ENCODE measurements around the gene CUX1. TPM values are rescaled to one million over a fixed set of nuclear protein-coding genes. Genes with fewer than 3 reads are reported as not detected.

The CUX1 gene
- total and polyA plus RNA-seq, 2 of the 13 experiments (the other 11 are each of a cell fraction or from before 2014, with no cell fraction given): 13.7 to 14.9 TPM

DNA sequence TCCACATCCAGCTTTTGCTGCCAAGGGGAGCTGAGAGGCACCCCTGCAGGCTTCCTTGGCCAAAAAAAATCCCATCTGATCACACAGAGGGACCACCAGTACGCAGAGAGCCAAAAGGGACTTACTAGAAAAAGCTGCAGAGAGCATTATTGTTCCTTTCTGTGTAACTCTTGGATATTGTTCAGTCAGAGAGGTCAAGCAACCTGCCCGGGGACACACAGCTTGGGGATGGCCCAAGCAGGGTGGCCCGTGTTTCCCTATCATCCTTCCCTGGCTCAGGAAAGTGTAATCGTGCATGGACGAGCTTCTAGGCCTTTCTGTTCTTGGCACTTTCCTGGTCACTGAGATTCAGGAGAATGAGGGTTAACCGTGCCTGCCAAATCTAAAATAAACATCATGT is 385.1 kb downstream of the CUX1 start:
- no peaks in the 10 kb centered on the region for H3K27me3 ChIP-seq (ENCODE audit: control insufficient read depth in 1 of 2, insufficient read depth in 2 of 2, low read length in 2 of 2)
- no peaks in the 10 kb centered on the region for H4K20me1 ChIP-seq (ENCODE audit: insufficient read depth, low read length)
- no peak overlapping the region for H2AFZ ChIP-seq (ENCODE audit: low read length)
- no peak overlapping the region for H3K27ac ChIP-seq (ENCODE audit: extremely low read length, insufficient read depth, low read length)
- H3K4me2 ChIP-seq (ENCODE audit: low read depth, low read length): no peak overlapping the region
- H3K9me3 ChIP-seq (ENCODE audit: low read length): no peaks in the 10 kb centered on the region
- no peak for FAIRE-seq
- H3K4me1 ChIP-seq (ENCODE audit: insufficient read depth, low read length): no peaks in the 10 kb centered on the region; the same call in 1 of the 2 replicates
- intact Hi-C loops (cut with micrococcal nuclease; ENCODE audit: unreplicated experiment) (no loop called here), in situ Hi-C loops (cut with HindIII; ENCODE audit: extremely low pct_ligation_motif_present, low pct_unique_long_range_greater_than_20kb) (no loop called here)
- BruUV-seq (replicated peaks): no TSS peak
- POLR2A ChIA-PET: no interaction called here
- TF ChIP-seq ZNF768 (CRISPR knock-in tag; IDR thresholded peaks at IDR 0.05) (peak; percentile 94), IRF2 (CRISPR knock-in tag; IDR thresholded peaks at IDR 0.05) (no peak)
- no peaks in the 10 kb centered on the region for H3K79me2 ChIP-seq (ENCODE audit: insufficient read depth, low read length)
- H3K4me3 ChIP-seq (replicated peaks in 1 of 3; ENCODE audit: insufficient read depth in 1 of 3, low read depth in 2 of 3, low read length in 3 of 3): no peak overlapping the region
- no peak overlapping the region for H3K9ac ChIP-seq (ENCODE audit: insufficient read depth, low read depth, low read length)
- ATAC-seq: no peak
- 95% methylated on average over 5 of the region's 6 CpGs for WGBS (ENCODE audit: low lambda C conversion rate)
- H3K36me3 ChIP-seq (replicated peaks in 1 of 2; ENCODE audit: control insufficient read depth in 1 of 2, insufficient read depth in 2 of 2, low read length in 2 of 2): peaks cover 23 to 87% of the 10 kb centered on the region in 2 experiments
- no peak for DNase-seq (ENCODE audit: low spot score)
- CTCF ChIA-PET (ENCODE audit: low intra/inter-chr PET ratio, low total read pairs): no interaction called here

DNA sequence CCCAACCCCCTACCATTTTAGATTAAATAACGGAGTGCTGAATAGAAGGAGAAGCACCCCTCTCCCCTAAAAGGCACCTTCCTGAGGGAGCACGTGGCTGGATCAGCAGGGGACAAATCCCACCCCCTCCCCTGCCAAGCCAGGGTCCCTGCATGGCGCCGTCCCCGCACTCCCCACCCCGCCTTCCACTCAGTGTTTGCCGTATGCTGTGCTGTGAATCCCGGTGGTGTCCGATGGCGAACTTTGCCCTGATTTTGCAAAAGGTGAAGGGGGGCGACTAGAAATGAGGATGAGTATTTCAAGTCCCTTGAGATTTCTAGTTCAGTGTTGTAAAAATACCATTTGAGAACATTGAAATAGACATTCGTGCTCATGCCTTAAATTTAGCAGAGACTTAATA is 385.8 kb downstream of the CUX1 start:
- WGBS (ENCODE audit: low lambda C conversion rate): 85% methylated on average over 10 of the region's 12 CpGs
- ATAC-seq (no peak), FAIRE-seq (no peak), DNase-seq (ENCODE audit: low spot score) (no peak)
- TF ChIP-seq JUNB (CRISPR knock-in tag; IDR thresholded peaks at IDR 0.05; ENCODE audit: borderline replicate concordance): no peak
- no peak for TF ChIP-seq ZNF441 (CRISPR knock-in tag; IDR thresholded peaks at IDR 0.05; ENCODE audit: borderline replicate concordance)
- TF ChIP-seq, protein P1, sequence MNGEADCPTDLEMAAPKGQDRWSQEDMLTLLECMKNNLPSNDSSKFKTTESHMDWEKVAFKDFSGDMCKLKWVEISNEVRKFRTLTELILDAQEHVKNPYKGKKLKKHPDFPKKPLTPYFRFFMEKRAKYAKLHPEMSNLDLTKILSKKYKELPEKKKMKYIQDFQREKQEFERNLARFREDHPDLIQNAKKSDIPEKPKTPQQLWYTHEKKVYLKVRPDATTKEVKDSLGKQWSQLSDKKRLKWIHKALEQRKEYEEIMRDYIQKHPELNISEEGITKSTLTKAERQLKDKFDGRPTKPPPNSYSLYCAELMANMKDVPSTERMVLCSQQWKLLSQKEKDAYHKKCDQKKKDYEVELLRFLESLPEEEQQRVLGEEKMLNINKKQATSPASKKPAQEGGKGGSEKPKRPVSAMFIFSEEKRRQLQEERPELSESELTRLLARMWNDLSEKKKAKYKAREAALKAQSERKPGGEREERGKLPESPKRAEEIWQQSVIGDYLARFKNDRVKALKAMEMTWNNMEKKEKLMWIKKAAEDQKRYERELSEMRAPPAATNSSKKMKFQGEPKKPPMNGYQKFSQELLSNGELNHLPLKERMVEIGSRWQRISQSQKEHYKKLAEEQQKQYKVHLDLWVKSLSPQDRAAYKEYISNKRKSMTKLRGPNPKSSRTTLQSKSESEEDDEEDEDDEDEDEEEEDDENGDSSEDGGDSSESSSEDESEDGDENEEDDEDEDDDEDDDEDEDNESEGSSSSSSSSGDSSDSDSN (CRISPR knock-in tag; IDR thresholded peaks at IDR 0.05): no peak
- TF ChIP-seq MED13 (CRISPR knock-in tag; IDR thresholded peaks at IDR 0.05): no peak
- TF ChIP-seq SNAI1 (CRISPR knock-in tag; IDR thresholded peaks at IDR 0.05; ENCODE audit: borderline replicate concordance): no peak
- TF ChIP-seq ZBTB38 (CRISPR knock-in tag; IDR thresholded peaks at IDR 0.05): no peak
- no peak for TF ChIP-seq RFXANK (CRISPR knock-in tag; IDR thresholded peaks at IDR 0.05)
- TF ChIP-seq CCDC6 (CRISPR knock-in tag; IDR thresholded peaks at IDR 0.05): no peak
- TF ChIP-seq DR1 (CRISPR knock-in tag; IDR thresholded peaks at IDR 0.05): no peak
- TF ChIP-seq PPARG (CRISPR knock-in tag; conservative IDR thresholded peaks at IDR 0.05): no peak
- TF ChIP-seq, protein P2, sequence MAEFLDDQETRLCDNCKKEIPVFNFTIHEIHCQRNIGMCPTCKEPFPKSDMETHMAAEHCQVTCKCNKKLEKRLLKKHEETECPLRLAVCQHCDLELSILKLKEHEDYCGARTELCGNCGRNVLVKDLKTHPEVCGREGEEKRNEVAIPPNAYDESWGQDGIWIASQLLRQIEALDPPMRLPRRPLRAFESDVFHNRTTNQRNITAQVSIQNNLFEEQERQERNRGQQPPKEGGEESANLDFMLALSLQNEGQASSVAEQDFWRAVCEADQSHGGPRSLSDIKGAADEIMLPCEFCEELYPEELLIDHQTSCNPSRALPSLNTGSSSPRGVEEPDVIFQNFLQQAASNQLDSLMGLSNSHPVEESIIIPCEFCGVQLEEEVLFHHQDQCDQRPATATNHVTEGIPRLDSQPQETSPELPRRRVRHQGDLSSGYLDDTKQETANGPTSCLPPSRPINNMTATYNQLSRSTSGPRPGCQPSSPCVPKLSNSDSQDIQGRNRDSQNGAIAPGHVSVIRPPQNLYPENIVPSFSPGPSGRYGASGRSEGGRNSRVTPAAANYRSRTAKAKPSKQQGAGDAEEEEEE (CRISPR knock-in tag; IDR thresholded peaks at IDR 0.05; ENCODE audit: borderline replicate concordance): no peak
- no peak for TF ChIP-seq MXI1 (IDR thresholded peaks at IDR 0.05; ENCODE audit: borderline replicate concordance, low read depth, low read length)
- TF ChIP-seq MATR3 (CRISPR knock-in tag; IDR thresholded peaks at IDR 0.05): no peak
- TF ChIP-seq SAFB2 (CRISPR knock-in tag; IDR thresholded peaks at IDR 0.05; ENCODE audit: borderline replicate concordance, low read depth): no peak
- in situ Hi-C loops (cut with HindIII; ENCODE audit: extremely low pct_ligation_motif_present, low pct_unique_long_range_greater_than_20kb) (no loop called here), intact Hi-C loops (cut with micrococcal nuclease; ENCODE audit: unreplicated experiment) (no loop called here)
- H2AFZ ChIP-seq (ENCODE audit: low read length): no peak overlapping the region
- peaks cover 21 to 84% of the 10 kb centered on the region in 2 experiments for H3K36me3 ChIP-seq (replicated peaks in 1 of 2; ENCODE audit: control insufficient read depth in 1 of 2, insufficient read depth in 2 of 2, low read length in 2 of 2)
- no TSS peak for BruUV-seq (replicated peaks)
- H3K4me3 ChIP-seq (replicated peaks in 1 of 3; ENCODE audit: insufficient read depth in 1 of 3, low read depth in 2 of 3, low read length in 3 of 3): no peak overlapping the region
- H3K4me2 ChIP-seq (ENCODE audit: low read depth, low read length): no peak overlapping the region
- ChIA-PET CTCF (ENCODE audit: low intra/inter-chr PET ratio, low total read pairs) (no interaction called here), POLR2A (no interaction called here)
- no peak overlapping the region for H3K27ac ChIP-seq (ENCODE audit: extremely low read length, insufficient read depth, low read length)
- H3K9me3 ChIP-seq (ENCODE audit: low read length): no peaks in the 10 kb centered on the region
- H4K20me1 ChIP-seq (ENCODE audit: insufficient read depth, low read length): no peaks in the 10 kb centered on the region
- no peaks in the 10 kb centered on the region; the same call in 1 of the 2 replicates for H3K4me1 ChIP-seq (ENCODE audit: insufficient read depth, low read length)
- no peak overlapping the region for H3K9ac ChIP-seq (ENCODE audit: insufficient read depth, low read depth, low read length)
- no peaks in the 10 kb centered on the region for H3K27me3 ChIP-seq (ENCODE audit: control insufficient read depth in 1 of 2, insufficient read depth in 2 of 2, low read length in 2 of 2)
- H3K79me2 ChIP-seq (ENCODE audit: insufficient read depth, low read length): no peaks in the 10 kb centered on the region
